HG03196 (cell line): ENCODE results near the gene MCC.

Source experiments
- ATAC-seq: cut with Tn5 transposase; IDR thresholded peaks from one replicate; pipeline ENCODE4 v1.9.1; 2021; ENCODE audit not compliant: unreplicated experiment

The MCC gene

DNA sequence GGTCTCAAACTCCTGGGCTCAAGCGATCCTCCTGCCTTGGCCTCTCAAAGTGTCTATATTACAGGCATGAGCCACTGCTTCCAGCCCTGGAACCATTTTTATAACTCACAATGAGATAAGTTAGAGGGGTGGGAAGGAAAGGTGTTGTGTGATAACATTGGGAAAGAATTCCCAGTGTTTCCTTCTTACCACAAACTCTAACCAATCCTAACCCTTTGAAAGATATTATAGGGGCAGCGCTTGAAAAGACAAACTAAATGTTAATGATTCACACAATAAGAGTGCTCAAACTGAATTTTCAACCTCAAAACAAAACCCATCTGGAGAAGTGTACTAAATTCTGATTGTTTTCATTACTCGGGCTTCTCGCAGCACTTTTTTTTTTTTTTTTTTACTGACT, 163.2 kb downstream of the MCC start:
- ATAC-seq = no peak

DNA sequence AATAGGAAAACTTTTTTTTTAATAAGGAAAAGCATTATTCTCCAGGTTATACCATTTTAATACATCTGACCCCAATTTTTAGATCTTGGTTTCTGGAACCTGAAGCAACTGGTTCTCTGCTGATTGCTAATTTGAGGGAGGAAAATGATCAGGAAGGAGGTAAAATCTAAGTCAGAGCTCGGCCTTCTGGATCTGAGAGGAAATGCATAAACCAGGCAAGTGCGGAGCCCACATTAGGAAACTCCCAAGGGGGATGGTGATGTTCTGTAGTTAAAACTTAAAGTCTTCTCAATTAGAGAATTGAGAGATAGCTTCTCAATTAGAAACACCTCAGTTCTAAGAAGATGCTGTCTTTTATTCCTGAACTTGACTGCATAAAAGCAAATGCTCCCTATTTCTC, 167.0 kb downstream of the MCC start:
- ATAC-seq = no peak

- ATAC-seq = peak; percentile 71
Observed at GRCh38 chr5:113320273-113320780, 167.9 kb downstream of the MCC start.

- ATAC-seq = no peak
Observed at GRCh38 chr5:113319256-113320053, 168.8 kb downstream of the MCC start.

GRCh38 chr5:113317636-113318035, 170.6 kb downstream of the MCC start:
- no peak for ATAC-seq

- no peak for ATAC-seq
Observed at GRCh38 chr5:113311301-113311700, 177.0 kb downstream of the MCC start.

GRCh38 chr5:113302120-113302519, 186.1 kb downstream of the MCC start:
- ATAC-seq = no peak

DNA sequence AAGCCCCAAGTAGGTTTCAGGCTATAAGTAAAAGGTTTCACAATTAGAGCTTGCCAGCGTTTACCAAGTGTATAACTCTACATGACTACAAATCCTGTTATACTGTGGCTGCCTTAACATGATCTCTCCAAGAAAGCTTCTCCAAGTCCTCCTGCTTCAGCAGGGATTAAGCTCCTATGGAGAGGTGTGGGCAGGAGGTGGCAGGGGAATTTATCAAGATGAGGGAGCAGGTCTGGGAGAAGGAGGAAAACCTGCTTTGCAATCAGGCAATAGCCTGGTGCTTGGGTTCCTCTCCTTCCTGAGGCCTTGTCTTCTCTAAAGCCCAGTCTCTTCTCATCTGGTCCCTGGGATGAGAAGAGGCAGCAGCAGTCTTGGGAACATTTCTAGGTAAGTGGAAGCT, 188.7 kb downstream of the MCC start:
- ATAC-seq = no peak

- ATAC-seq = no peak
Observed at GRCh38 chr5:113296676-113297075, 191.6 kb downstream of the MCC start.

- ATAC-seq = no peak
Observed at GRCh38 chr5:113295111-113295539, 193.1 kb downstream of the MCC start.

DNA sequence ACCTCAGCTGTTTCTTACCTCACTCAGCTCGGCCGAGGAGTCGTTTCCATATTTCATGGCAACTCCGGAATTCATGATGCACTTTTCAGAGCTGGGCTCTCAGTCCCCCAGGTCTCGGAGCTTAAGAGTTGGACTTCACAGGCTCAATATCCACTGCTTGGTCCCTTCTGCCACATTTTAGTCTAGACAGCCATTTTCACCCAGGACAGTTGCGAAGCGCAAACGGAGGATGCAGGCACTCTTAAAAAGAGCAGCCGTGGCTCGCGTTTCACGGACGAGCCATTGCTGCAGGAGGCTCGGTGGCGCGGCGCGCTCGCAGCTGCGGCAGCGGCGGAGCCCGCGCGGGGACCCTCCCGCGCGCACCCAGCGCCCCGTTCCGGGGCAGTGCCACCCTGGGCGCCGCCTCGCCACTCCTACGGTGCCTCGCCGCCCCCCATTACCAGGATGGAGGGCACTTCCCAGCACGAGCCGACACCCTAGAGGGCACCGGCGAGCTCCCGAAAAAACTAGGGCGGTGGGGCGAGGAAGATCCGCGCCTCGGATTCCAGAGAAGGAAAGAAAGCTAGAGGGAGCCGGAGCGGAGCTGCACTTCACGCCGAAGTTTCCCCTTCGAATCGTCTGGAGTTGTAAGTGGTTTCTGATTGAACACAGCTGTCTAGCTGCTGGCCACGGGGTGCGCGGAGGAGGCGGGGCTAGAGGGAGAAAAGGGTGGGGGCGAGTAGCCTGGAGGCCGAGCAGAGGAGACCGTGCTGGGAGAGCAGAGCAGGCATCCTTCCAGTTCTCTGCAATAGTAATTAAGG, 193.7 kb downstream of the MCC start:
- ATAC-seq = peak; percentile 91

DNA sequence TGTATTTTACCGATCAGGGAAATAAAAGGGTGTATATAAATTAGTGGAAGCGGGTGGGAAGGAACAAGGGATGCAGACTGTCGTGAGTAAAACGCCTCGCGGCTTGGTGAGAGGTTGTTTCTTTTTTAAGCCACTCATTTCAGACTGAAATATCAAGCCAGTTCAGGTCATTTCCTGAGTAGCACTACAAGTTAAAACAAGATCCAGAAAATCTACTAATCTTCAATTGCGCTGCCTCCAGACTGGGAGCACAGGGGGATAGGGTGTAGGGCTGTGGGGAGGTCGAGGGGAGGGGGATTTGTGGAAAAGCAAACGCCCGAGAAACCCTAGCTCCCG, 194.3 kb downstream of the MCC start:
- peak; percentile 25 for ATAC-seq

DNA sequence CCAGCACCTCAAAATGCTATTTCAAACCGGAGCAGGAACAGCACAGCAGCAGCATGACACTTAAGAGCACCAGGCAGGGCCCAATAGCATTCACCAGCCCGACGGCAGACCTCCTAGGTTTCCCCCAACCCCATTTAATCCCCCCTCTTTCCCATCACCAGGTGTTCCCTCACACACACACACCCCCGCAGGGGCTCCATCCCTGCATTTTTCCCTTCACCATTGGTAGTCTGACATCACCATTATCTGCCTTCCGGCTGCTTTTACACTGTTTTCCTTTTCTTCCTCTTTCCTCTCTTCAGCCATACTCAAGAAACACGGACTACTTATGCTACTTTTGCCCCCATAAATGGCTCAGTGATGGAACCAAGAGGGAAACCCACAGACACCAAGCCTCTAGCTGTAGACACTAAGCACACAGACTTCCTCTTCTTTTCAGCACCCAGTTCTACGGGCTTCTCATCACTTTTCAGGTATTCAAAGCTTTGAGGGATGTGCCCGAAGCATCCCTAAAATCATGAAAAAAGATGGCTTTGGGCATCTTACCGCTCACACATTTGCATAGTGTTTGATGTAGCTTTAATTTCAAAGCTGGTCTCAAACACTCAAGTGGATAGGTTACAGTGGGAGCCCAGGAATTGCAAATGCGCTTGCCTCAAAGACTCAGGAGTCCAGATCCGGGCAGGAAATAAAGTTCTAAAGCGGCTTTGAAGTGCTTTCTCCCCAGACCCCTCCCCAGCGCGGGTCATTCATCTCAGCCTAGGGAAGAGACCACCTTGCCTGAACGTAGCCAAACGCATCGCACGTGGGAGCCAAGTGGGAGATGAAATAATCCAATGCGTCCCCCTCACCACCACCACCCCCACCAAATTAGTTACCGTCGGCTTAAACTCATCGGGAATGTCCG, 194.9 kb downstream of the MCC start:
- peak; percentile 38 for ATAC-seq

DNA sequence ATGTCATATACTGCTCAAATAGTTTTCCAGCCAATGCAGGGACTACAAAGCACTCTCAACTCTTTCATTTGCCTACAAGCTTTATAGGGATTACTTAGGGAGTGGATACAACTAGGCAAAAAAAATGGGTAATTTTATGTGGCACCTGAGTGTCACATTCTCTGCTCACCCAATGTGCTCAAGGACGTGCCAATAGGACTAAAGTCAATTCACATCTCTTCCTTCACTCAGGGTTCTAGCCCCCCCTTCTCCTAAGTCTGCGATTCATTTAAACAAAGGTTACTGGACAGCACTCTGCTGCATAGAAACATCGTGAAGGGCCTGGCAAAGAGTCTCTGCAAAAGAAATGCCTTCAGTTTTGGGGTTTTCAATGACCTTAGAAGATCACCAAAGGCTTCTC, 195.8 kb downstream of the MCC start:
- ATAC-seq = no peak

DNA sequence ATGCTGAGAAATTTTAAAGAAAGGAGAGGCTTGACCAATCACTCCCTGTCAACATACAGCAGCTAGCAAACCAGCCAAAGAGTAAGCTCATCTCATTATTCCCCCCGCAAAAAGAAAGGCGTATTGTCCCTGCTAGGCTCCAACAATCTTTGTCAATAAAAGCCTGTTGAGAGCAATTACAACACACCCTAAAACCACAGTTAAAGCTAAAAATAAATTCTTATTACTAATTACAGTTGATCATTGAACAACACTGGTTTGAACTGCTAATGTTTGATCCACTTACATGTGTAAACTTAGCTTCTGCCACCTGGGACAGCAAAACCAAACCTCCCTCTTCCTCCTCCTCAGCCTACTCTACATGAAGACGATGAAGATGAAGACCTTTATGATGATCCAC, 204.7 kb downstream of the MCC start:
- ATAC-seq = no peak

- ATAC-seq = no peak
Observed at GRCh38 chr5:113282472-113282871, 205.8 kb downstream of the MCC start.

DNA sequence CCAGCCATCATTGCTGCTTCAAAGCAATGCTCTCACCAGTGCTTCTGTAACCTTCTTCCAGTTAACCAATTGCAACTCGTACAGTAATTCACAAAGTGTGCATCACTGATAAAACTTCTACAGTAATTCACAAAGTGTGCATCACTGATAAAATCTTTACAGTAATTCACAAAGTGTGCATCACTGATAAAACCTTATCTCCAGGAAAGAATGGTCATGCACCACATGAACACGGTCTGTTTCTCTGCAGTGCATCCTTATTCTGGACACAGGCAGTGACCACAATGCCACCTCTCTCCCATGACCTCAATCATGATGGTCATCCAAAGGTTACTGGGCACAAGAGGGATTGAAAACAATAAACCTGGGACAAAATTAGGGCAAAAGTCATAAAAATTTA, 207.1 kb downstream of the MCC start:
- ATAC-seq = no peak

DNA sequence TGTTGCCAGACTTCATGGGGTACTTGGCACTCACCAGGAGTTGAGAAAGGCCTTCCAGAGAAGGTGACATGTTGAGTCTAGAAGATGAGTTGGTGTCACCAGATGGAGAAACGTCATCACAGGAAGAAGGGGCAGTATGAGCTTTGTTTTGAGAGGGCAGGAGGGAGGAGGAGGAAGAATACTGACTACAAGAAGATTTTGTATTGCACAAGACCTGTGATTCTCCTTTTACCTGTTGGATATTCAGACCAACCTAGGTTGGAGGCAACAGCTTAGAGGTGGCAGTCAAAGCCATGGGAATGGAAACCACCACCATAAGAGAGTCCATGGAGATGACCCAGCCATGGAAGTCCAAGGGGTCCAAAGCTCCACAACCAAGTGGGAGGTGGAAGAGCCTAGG, 207.7 kb downstream of the MCC start:
- ATAC-seq = no peak

DNA sequence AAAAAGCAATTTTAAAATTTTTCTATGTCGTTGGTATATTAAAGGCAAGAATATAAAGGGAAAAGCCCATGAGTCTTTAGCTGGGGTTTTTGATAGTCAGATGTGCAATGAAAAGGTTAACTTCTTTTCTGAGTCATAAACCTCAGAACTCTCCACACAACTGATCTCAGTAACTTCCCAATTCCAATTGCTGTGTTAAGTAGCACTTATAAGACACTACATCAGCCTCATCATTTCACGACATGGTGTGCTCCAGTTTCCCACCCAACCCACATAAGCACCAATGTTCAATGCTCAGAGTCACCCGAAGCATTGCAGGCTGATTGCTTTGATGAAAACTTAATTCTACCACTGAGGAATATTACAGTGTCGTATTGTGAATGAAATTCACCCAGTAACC, 209.3 kb downstream of the MCC start:
- peak; percentile 45 for ATAC-seq

GRCh38 chr5:113276493-113276892, 211.8 kb downstream of the MCC start:
- ATAC-seq = no peak

DNA sequence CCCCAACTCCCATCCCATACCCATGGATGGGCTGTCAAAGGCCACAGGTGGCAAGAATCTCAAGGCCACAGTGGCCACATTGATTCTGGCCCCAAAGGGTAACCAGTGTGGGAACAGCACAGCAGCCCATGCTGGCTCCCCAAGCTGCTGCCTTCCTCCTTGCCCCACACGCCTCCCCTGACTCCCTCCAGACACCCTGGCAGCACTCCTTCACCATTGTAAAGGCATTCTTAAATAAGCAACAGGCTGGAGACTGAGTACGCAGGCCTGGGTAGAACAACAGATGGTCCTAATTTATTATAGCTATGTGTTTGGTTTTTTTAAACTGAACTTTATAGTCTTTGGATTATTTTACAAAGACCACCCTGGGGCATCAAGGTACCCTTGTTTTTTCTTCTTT, 212.3 kb downstream of the MCC start:
- ATAC-seq = no peak
